BJ (cell line): Measurements from ENCODE around the gene GRID2IP. TPM values are rescaled to one million over a fixed set of nuclear protein-coding genes. Genes with fewer than 3 reads are reported as not detected.

Experiments
- CTCF ChIA-PET: fragments of 350-600 bp; formaldehyde crosslinking; extraction: SDS; loops from one replicate; lab custom pipeline; 2021; ENCODE audit warnings: antibody characterized with exemption, inconsistent platforms; lab: Yijun Ruan, JAX
- POLR2A ChIA-PET: fragments of 300-600 bp; sonication (Branson Sonifier 250); formaldehyde crosslinking; extraction: SDS; loops from one replicate; lab custom pipeline; 2021; ENCODE audit warnings: antibody characterized with exemption; lab: Charles Lee
- DNase-seq: peaks from one replicate; pipeline ENCODE4 v3.0.0-alpha.2; 2011; ENCODE audit warnings: low read depth
- H3K27me3 ChIP-seq: 2 replicates; pipeline ENCODE4 v1.6.0; 2011; ENCODE audit warnings: low read length; ENCODE audit not compliant: control insufficient read depth, insufficient read depth
- H3K36me3 ChIP-seq: 2 replicates; pipeline ENCODE4 v1.5.1; 2011; ENCODE audit warnings: low read length; ENCODE audit not compliant: control insufficient read depth, insufficient read depth
- H3K4me3 ChIP-seq: 2 replicates; pipeline ENCODE4 v1.5.1; 2011; ENCODE audit warnings: low read depth, mild to moderate bottlenecking, control low read depth, low read length
- CTCF ChIP-seq: IDR thresholded peaks from 2 replicates; pipeline ENCODE4 v1.5.1; 2011; ENCODE audit warnings: low read depth, mild to moderate bottlenecking, control low read depth, inconsistent platforms, low read length, moderate library complexity; ENCODE audit not compliant: insufficient read depth
- polyA plus RNA-seq: library from polyadenylated mRNA; depleted of rRNA; stranded (reverse); fragments of >200 nt; gene quantifications from 2 replicates; pipeline ENCODE4 v1.2.3, GENCODE V29; 2011

The GRID2IP gene
- polyA plus RNA-seq, 1 experiment = not detected

- TF ChIP-seq CTCF = no peak
These were observed 50.6 kb downstream of the GRID2IP start for GRCh38 chr7:6500691-6501090.

GRCh38 chr7:6497994-6498393 is 53.3 kb downstream of the GRID2IP start:
- Histone ChIP-seq H3K36me3 (no peaks in the 10 kb centered on the region), H3K4me3 (no peak overlapping the region), H3K27me3 (peaks cover 4% of the 10 kb centered on the region)
- no peak for TF ChIP-seq CTCF
- no peak for DNase-seq
- ChIA-PET CTCF (no interaction called here), POLR2A (no interaction called here)

More at GRCh38 chr7:6500691-6501090, 50.6 kb downstream of the GRID2IP start:
- DNase-seq = no peak
- H3K4me3 ChIP-seq = no peak overlapping the region
- H3K27me3 ChIP-seq = peaks cover 5% of the 10 kb centered on the region
- no peaks in the 10 kb centered on the region for H3K36me3 ChIP-seq
- POLR2A ChIA-PET = no interaction called here
- CTCF ChIA-PET = no interaction called here

GRCh38 chr7:6497637-6497905 is 53.7 kb downstream of the GRID2IP start:
- ChIA-PET POLR2A (no interaction called here), CTCF (no interaction called here)

GRCh38 chr7:6496842-6497636 is 54.2 kb downstream of the GRID2IP start:
- Histone ChIP-seq H3K36me3 (no peaks in the 10 kb centered on the region), H3K4me3 (no peak overlapping the region), H3K27me3 (peaks cover 7% of the 10 kb centered on the region)
- no peak for TF ChIP-seq CTCF
- ChIA-PET POLR2A (no interaction called here), CTCF (interaction anchor here (2.6 kb wide), 1 partner anchor 19 kb away, joined by 7 read pairs; no protein-coding TSS in a partner anchor)
- DNase-seq = no peak

More at GRCh38 chr7:6497637-6497905, 53.7 kb downstream of the GRID2IP start:
- Histone ChIP-seq H3K36me3 (no peaks in the 10 kb centered on the region), H3K27me3 (peaks cover 6% of the 10 kb centered on the region), H3K4me3 (no peak overlapping the region)
- TF ChIP-seq CTCF = no peak
- no peak for DNase-seq

- POLR2A ChIA-PET = no interaction called here
- H3K36me3 ChIP-seq = no peaks in the 10 kb centered on the region
- H3K4me3 ChIP-seq = no peak overlapping the region
- peaks cover 7% of the 10 kb centered on the region for H3K27me3 ChIP-seq
- TF ChIP-seq CTCF = no peak
- no peak for DNase-seq
- CTCF ChIA-PET = interaction anchor here (2.6 kb wide), 1 partner anchor 21 kb away, joined by 7 read pairs; no protein-coding TSS in a partner anchor
These were observed 55.5 kb downstream of the GRID2IP start for GRCh38 chr7:6495597-6496262.
